Measurements from ENCODE around the gene MSH6.

- TF ChIP-seq CTCF (IDR thresholded peaks at IDR 0.05; ENCODE audit: insufficient read depth, low read length), result no peak
- no peak for TF ChIP-seq POLR2AphosphoS5 (IDR thresholded peaks at IDR 0.05; ENCODE audit: low read depth)
- no peak for TF ChIP-seq REST (IDR thresholded peaks at IDR 0.05; ENCODE audit: insufficient replicate concordance, low read depth)
- no peak for TF ChIP-seq SPI1 (IDR thresholded peaks at IDR 0.05; ENCODE audit: borderline replicate concordance, low read depth)
Measured at GRCh38 chr2:47772343-47772742, 10.6 kb upstream of the MSH6 start.

Measured in HL-60 (cell line).